GM21528 (cell line): Measurements from ENCODE around the gene SHOC2.

Experiments used
- ATAC-seq: cut with Tn5 transposase; IDR thresholded peaks from one replicate; pipeline ENCODE4 v1.9.1; 2021; ENCODE audit warnings: mild to moderate bottlenecking, moderate library complexity; ENCODE audit not compliant: unreplicated experiment, low FRiP score

The SHOC2 gene

GRCh38 chr10:110939419-110939818, 20.0 kb downstream of the SHOC2 start:
- no peak for ATAC-seq

GRCh38 chr10:110944792-110945396, 25.5 kb downstream of the SHOC2 start:
- ATAC-seq, result no peak

- ATAC-seq, result no peak
Measured at GRCh38 chr10:110946496-110946895, 27.1 kb downstream of the SHOC2 start.

GRCh38 chr10:110947061-110947595, 27.7 kb downstream of the SHOC2 start:
- no peak for ATAC-seq

GRCh38 chr10:110951381-110951780, 32.0 kb downstream of the SHOC2 start:
- no peak for ATAC-seq

GRCh38 chr10:110957606-110958005, 38.2 kb downstream of the SHOC2 start:
- ATAC-seq, result no peak

- ATAC-seq, result no peak
Measured at GRCh38 chr10:110959379-110960332, 40.3 kb downstream of the SHOC2 start.

- ATAC-seq, result no peak
Measured at GRCh38 chr10:110960333-110960712, 40.9 kb downstream of the SHOC2 start.

GRCh38 chr10:110962443-110962842, 43.0 kb downstream of the SHOC2 start:
- no peak for ATAC-seq

GRCh38 chr10:110963162-110963561, 43.8 kb downstream of the SHOC2 start:
- no peak for ATAC-seq

- ATAC-seq, result no peak
Measured at GRCh38 chr10:110964681-110965080, 45.3 kb downstream of the SHOC2 start.

GRCh38 chr10:110965216-110965615, 45.8 kb downstream of the SHOC2 start:
- no peak for ATAC-seq

- no peak for ATAC-seq
Measured at GRCh38 chr10:110966146-110966545, 46.7 kb downstream of the SHOC2 start.

- ATAC-seq, result no peak
Measured at GRCh38 chr10:110967009-110967630, 47.7 kb downstream of the SHOC2 start.

- no peak for ATAC-seq
Measured at GRCh38 chr10:110967645-110968044, 48.2 kb downstream of the SHOC2 start.

- ATAC-seq, result no peak
Measured at GRCh38 chr10:110969183-110969582, 49.8 kb downstream of the SHOC2 start.

GRCh38 chr10:110971638-110972037, 52.2 kb downstream of the SHOC2 start:
- ATAC-seq, result no peak

GRCh38 chr10:110972231-110973134, 53.1 kb downstream of the SHOC2 start:
- no peak for ATAC-seq

- ATAC-seq, result no peak
Measured at GRCh38 chr10:110973400-110973799, 54.0 kb downstream of the SHOC2 start.

- ATAC-seq, result no peak
Measured at GRCh38 chr10:110976577-110976976, 57.2 kb downstream of the SHOC2 start.
